Vagina (tissue), 2 donors: ENCODE measurements around the gene RAPGEF5.

Experiments used
- POLR2AphosphoS5 ChIP-seq, 2 donors: sonication (generic); formaldehyde crosslinking; IDR thresholded peaks; one replicate each; pipeline ENCODE4 v1.9.0; 2017; ENCODE audit warnings: antibody characterized with exemption in 2 of 2, mild to moderate bottlenecking in 2 of 2, low read depth in 1 of 2; ENCODE audit not compliant: insufficient read depth in 1 of 2
- TF ChIP-seq, protein P1 (sequence below), 3 experiments: fragments of 450-650 bp in 2 of 3; fragments of 200-600 bp in 1 of 3; sonication (generic) in 1 of 3; IDR thresholded peaks; one replicate each; pipeline ENCODE4 v1.5.1; 2017 to 2019; ENCODE audit warnings: antibody characterized with exemption in 3 of 3, mild to moderate bottlenecking in 2 of 3, moderate library complexity in 2 of 3

DNA sequence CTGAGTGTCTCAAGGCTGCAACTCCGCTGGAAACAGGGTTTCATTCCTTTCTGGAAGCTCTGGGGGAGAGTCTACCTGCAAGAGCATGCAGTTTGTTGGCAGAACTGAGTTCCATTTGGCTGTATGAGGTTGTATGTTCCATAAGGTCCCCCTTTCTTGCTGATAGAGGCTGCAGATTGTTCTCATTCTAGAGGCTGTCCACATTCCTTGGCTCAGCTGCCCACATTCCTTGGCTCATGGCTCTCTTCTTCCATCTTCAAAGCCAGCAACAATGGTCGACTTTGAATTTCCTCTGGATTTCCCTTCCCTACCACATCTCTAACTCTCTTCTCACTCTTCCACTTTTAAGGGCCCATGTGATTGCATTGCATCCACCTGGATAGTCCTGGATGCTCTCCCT, 264.0 kb downstream of the RAPGEF5 start:
- TF ChIP-seq, protein P1, sequence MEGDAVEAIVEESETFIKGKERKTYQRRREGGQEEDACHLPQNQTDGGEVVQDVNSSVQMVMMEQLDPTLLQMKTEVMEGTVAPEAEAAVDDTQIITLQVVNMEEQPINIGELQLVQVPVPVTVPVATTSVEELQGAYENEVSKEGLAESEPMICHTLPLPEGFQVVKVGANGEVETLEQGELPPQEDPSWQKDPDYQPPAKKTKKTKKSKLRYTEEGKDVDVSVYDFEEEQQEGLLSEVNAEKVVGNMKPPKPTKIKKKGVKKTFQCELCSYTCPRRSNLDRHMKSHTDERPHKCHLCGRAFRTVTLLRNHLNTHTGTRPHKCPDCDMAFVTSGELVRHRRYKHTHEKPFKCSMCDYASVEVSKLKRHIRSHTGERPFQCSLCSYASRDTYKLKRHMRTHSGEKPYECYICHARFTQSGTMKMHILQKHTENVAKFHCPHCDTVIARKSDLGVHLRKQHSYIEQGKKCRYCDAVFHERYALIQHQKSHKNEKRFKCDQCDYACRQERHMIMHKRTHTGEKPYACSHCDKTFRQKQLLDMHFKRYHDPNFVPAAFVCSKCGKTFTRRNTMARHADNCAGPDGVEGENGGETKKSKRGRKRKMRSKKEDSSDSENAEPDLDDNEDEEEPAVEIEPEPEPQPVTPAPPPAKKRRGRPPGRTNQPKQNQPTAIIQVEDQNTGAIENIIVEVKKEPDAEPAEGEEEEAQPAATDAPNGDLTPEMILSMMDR (IDR thresholded peaks at IDR 0.05), result no peak
- TF ChIP-seq POLR2AphosphoS5 (IDR thresholded peaks at IDR 0.05; ENCODE audit: insufficient read depth in 1 of 2, low read depth in 1 of 2), result no peak
